ENCODE results near the gene MAP2K5.

Gene MAP2K5

GRCh38 chr15:67575039-67575502, 32.6 kb downstream of the MAP2K5 start:
- no peak for TF ChIP-seq CTCF (IDR thresholded peaks at IDR 0.05; ENCODE audit: low read depth, low read length, missing control alignments)
- DNase-seq (ENCODE audit: extremely low read depth, low read depth): no peak
- no peak overlapping the region for H3K4me3 ChIP-seq (replicated peaks; ENCODE audit: low read depth, low read length)

GRCh38 chr15:67578020-67578600, 35.6 kb downstream of the MAP2K5 start:
- no peak for DNase-seq (ENCODE audit: extremely low read depth, low read depth)
- no peak overlapping the region for H3K4me3 ChIP-seq (replicated peaks; ENCODE audit: low read depth, low read length)
- TF ChIP-seq CTCF (IDR thresholded peaks at IDR 0.05; ENCODE audit: low read depth, low read length, missing control alignments): no peak

DNA sequence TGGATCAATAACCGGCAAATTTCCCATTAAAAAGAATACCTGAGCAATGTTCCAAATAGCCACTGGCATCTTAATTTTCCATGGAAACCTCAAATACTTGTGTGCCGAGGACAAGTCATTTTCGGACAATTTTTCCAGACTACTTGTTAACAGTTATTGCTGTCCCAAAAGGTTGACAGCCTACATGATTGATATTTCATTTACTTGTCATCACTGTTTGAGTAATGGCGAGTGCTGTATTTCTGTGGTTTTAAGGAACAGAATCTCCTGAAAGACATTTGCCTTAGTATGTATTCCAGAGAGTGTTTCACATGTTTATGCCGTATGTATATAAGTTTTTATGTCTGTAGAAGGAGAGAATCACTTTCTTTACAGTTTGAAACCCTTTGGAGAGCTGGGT, 36.7 kb downstream of the MAP2K5 start:
- TF ChIP-seq CTCF (IDR thresholded peaks at IDR 0.05; ENCODE audit: low read depth, low read length, missing control alignments): no peak
- H3K4me3 ChIP-seq (replicated peaks; ENCODE audit: low read depth, low read length): no peak overlapping the region
- DNase-seq (ENCODE audit: extremely low read depth, low read depth): no peak

DNA sequence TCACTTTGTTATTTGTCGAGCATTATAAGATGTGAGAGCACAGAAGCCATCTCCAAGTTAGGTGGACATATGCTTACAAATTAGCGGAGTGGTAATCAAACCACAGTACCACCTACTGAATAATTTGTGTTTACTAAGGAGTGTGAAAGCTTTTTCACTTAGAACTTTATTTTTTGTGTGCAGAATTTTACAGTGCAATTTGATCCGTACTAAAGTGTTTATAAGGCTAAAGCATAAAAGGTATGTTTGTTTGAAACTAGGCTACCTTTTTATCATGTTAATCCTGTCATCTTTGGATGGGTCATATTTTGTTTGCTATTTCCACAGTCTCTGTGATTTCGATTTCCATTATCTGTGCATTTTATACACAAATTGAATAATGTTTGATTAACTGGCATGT, 37.5 kb downstream of the MAP2K5 start:
- no peak for DNase-seq (ENCODE audit: extremely low read depth, low read depth)
- H3K4me3 ChIP-seq (replicated peaks; ENCODE audit: low read depth, low read length): no peak overlapping the region
- no peak for TF ChIP-seq CTCF (IDR thresholded peaks at IDR 0.05; ENCODE audit: low read depth, low read length, missing control alignments)

GRCh38 chr15:67584157-67584556, 41.7 kb downstream of the MAP2K5 start:
- no peak overlapping the region for H3K4me3 ChIP-seq (replicated peaks; ENCODE audit: low read depth, low read length)
- no peak for TF ChIP-seq CTCF (IDR thresholded peaks at IDR 0.05; ENCODE audit: low read depth, low read length, missing control alignments)
- no peak for DNase-seq (ENCODE audit: extremely low read depth, low read depth)

- no peak overlapping the region for H3K4me3 ChIP-seq (replicated peaks; ENCODE audit: low read depth, low read length)
- DNase-seq (ENCODE audit: extremely low read depth, low read depth): no peak
- TF ChIP-seq CTCF (IDR thresholded peaks at IDR 0.05; ENCODE audit: low read depth, low read length, missing control alignments): no peak
Measured at GRCh38 chr15:67585681-67586080, 43.2 kb downstream of the MAP2K5 start.

- no peak overlapping the region for H3K4me3 ChIP-seq (replicated peaks; ENCODE audit: low read depth, low read length)
- no peak for DNase-seq (ENCODE audit: extremely low read depth, low read depth)
Measured at GRCh38 chr15:67587331-67587730, 44.8 kb downstream of the MAP2K5 start.

More at GRCh38 chr15:67587331-67587730, 44.8 kb downstream of the MAP2K5 start:
- TF ChIP-seq CTCF (IDR thresholded peaks at IDR 0.05; ENCODE audit: low read depth, low read length, missing control alignments): no peak
